Adrenal gland (tissue), 5 donors: ENCODE measurements around the gene CAMSAP1.

ENCODE experiments used
- POLR2A ChIP-seq, 2 donors: fragments of 450-650 bp; IDR thresholded peaks; one replicate each; pipeline ENCODE4 v1.6.1; 2017; ENCODE audit warnings: antibody characterized with exemption in 2 of 2, mild to moderate bottlenecking in 2 of 2, moderate library complexity in 1 of 2
- TF ChIP-seq, protein P1 (sequence below), 6 experiments: fragments of 450-650 bp in 4 of 6; fragments of 200-600 bp in 2 of 6; sonication (generic) in 1 of 6; IDR thresholded peaks; 1 replicate in 5 of 6; 2 replicates in 1 of 6; pipeline versions ENCODE4 v1.5.1 to v1.8.0; 2016 to 2021; ENCODE audit warnings: antibody characterized with exemption in 6 of 6, mild to moderate bottlenecking in 2 of 6, moderate library complexity in 1 of 6
- donor health status: DM: no; HTN: no; CAD: no.

DNA sequence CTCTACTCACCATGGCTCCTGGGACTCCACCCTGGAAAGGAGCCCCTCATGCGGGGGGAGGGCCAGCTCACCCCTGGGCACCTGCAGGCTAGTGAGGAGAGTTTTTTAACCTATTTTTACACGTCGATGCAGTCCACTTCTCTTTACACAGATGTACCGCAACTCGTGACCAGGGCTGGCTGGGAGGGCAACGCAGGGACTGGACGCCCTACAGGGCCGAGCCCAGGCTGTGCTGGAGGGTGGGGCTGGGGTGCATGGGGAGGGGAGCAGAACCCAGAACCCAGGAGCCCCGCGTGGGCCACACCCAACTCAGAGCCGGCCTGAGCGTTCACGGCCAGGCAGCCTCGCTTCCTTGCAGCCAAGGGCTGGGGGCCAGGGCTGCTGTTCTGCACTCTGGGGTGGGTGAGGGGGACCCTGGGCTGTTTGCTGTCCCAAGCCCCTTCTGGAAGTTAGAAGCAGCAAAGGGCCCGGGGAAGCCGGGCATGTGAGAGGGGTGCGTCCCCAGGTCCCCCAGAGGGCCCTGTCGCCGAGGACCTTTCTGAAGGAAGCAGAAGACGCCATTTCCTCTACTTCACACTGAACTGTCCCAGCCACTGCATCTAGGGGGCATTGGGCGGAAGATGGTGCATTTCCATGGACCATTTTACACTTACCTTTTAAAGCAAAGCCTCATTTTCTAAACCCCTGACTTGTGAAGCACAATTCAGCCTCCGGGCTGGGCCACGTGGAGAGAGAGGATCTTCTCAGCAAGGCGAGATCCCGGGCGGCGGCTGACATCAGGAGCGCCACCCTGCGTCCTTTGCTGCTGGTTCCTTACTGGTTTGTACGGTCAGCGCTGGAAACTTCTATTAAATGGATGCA is 114.8 kb downstream of the CAMSAP1 start:
- TF ChIP-seq POLR2A (IDR thresholded peaks at IDR 0.05): no peak
- TF ChIP-seq, protein P1, sequence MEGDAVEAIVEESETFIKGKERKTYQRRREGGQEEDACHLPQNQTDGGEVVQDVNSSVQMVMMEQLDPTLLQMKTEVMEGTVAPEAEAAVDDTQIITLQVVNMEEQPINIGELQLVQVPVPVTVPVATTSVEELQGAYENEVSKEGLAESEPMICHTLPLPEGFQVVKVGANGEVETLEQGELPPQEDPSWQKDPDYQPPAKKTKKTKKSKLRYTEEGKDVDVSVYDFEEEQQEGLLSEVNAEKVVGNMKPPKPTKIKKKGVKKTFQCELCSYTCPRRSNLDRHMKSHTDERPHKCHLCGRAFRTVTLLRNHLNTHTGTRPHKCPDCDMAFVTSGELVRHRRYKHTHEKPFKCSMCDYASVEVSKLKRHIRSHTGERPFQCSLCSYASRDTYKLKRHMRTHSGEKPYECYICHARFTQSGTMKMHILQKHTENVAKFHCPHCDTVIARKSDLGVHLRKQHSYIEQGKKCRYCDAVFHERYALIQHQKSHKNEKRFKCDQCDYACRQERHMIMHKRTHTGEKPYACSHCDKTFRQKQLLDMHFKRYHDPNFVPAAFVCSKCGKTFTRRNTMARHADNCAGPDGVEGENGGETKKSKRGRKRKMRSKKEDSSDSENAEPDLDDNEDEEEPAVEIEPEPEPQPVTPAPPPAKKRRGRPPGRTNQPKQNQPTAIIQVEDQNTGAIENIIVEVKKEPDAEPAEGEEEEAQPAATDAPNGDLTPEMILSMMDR (IDR thresholded peaks at IDR 0.05): no peak
